ENCODE measurements around the gene ST6GALNAC4. TPM values are rescaled to one million over a fixed set of nuclear protein-coding genes. Genes with fewer than 3 reads are reported as not detected.

Gene ST6GALNAC4
- total and polyA plus RNA-seq, 9 of the 15 experiments (the other 6 are each of a cell fraction or from before 2014, with no cell fraction given) = 2.6 to 43.1 (median 15.4) TPM

DNA sequence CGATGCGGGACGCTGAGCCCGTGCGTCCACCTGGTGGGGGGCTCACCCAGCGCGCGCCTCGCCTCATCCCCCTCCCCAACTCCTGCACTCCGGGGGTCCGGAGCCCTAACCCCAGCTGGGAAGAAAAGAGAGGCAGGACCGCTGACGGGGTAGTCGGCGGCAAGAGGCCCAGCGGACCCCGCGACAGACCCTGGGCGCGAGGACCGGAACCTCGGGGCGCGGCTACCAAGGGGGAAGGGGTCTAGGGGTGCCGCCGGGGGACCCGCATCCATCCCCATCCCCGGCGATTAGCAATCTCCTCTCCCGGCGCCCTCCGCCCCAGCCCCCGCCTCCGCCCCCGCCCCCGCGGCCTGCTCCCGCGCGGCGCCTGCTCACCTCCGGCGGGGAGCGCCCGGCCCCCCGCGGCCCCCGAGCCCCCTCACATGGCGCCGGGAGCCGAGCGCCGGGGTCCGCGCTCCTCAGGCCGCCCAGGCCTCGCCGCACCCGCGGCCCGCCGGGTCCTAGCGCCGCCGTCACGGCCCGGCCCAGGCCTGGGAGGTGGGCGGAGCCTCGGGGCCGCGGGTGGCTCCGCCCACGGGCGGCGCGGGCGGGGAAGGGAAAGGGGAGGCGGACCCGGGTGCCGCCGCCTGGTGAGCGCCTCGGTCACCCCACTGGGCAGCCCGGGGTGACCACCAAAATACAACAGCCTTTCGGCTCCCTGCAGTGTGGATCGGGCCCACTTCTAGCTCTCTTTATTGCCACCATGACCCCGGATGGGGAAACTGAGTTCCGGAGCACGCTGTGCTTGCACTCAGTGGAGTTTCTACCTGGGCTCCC is 17.5 kb downstream of the ST6GALNAC4 start, which contains the start of gene ST6GALNAC6 (continued):
- TF ChIP-seq PHF8 (IDR thresholded peaks at IDR 0.05; ENCODE audit: borderline replicate concordance, low read length) = peak; percentile 55; the same call in 1 of the 2 replicates

DNA sequence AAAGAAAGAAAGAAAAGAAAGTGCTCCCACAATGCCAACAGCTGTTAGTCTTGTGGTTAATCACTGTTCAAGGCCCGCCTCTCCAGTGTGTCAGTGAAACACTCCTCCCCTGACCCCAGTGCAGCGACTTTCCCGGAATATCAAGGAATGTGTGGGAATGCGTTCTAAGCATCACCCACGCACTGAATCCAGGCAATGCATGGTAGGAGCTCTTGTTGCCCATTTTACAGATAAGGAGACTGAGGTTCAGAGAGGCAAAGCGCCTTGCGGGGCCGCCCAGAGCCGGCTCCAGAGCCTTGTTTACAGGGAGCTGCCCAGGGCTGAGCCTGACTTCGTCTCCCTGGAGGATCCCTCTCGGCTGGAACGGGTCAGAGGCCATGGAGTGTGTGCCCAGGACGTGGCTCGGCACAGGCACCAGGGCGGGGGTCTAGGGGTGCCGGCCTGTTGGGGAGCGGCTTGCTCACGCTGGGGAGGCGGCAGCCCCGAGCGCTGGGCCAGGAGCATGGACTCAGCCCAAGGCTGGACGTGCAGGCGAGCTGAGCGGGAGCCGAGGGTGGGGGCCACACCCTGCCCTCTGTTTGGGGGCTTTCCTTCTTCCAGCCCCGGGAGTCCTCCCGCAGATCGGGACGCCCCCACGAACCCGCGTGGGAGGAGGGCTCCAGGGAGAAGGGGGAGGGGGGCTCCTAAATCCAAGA is 18.3 kb downstream of the ST6GALNAC4 start:
- 6% methylated on average over 32 of the region's 32 CpGs for WGBS (ENCODE audit: insufficient coverage, low coverage, missing lambda C conversion rate)
- Histone ChIP-seq H3K36me3 (ENCODE audit: control insufficient read depth, insufficient read depth, low read length) (peaks cover 35% of the 10 kb centered on the region), H3K27ac (ENCODE audit: extremely low read depth, low read depth, low read length) (peak overlapping the region; percentile 81), H3K4me1 (replicated peaks in 1 of 2; ENCODE audit: control insufficient read depth in 2 of 2, insufficient read depth in 2 of 2, low read length in 2 of 2) (peaks cover 13 to 51% of the 10 kb centered on the region in 2 experiments), H3K4me3 (peak overlapping the region; percentile 93), H3K9ac (ENCODE audit: insufficient read depth in 1 of 2, low read depth in 2 of 2, low read length in 2 of 2) (peak overlapping the region; percentile 74 to 95), H3K4me2 (ENCODE audit: insufficient read depth, low read length) (peak overlapping the region; percentile 82), H2AFZ (ENCODE audit: low read depth, low read length) (peak overlapping the region; percentile 16), H3K9me1 (ENCODE audit: control insufficient read depth, insufficient read depth, low read length) (no peaks in the 10 kb centered on the region), H3K27me3 (ENCODE audit: control insufficient read depth in 2 of 2, insufficient read depth in 2 of 2, low read length in 2 of 2) (no peaks in the 10 kb centered on the region), H4K20me1 (replicated peaks; ENCODE audit: control insufficient read depth, insufficient read depth, low read length) (no peaks in the 10 kb centered on the region; the same call in 1 of the 2 replicates), H3K9me3 (replicated peaks; ENCODE audit: control insufficient read depth, insufficient read depth, low read depth, low read length) (no peaks in the 10 kb centered on the region), H3K79me2 (ENCODE audit: control insufficient read depth, insufficient read depth, low read length) (peaks cover 27% of the 10 kb centered on the region)
- ATAC-seq = peak; percentile 74
- DNase-seq (ENCODE audit: extremely low read depth in 1 of 4, low spot score in 3 of 4) = peak; percentile 60 to 75 (median 69)
- intact Hi-C loops (cut with micrococcal nuclease) = no loop called here
- no TSS peak for BruUV-seq (replicated peaks)
- in situ Hi-C loops (cut with MboI) = no loop called here
- POLR2A ChIA-PET = interaction anchor here (0.6 to 2.9 kb wide), 8 partner anchors 9 to 290 kb away, joined by 3 to 12 read pairs (median 4); partner anchors contain the start of gene ST6GALNAC4
- peak; percentile 67 for FAIRE-seq
- CTCF ChIA-PET (ENCODE audit: low intra/inter-chr PET ratio) = no interaction called here
- TF ChIP-seq HDAC1 (IDR thresholded peaks at IDR 0.05) (peak in 1 of 2 experiments; percentile 81; a peak in 2 of 4 replicates), MED1 (CRISPR knock-in tag; IDR thresholded peaks at IDR 0.05; ENCODE audit: borderline replicate concordance) (no peak), LEF1 (IDR thresholded peaks at IDR 0.05) (no peak), NFYB (IDR thresholded peaks at IDR 0.05; ENCODE audit: extremely low read depth, insufficient read length) (no peak), FOXM1 (IDR thresholded peaks at IDR 0.05; ENCODE audit: low read depth) (0 out of 2 replicates have a peak, but pooled peaks have one; percentile 18), FOXM1 (CRISPR knock-in tag; IDR thresholded peaks at IDR 0.05; ENCODE audit: low read depth) (no peak), MCM7 (IDR thresholded peaks at IDR 0.05) (no peak), NR1H2 (CRISPR knock-in tag; IDR thresholded peaks at IDR 0.05) (no peak), PTRF (tag; IDR thresholded peaks at IDR 0.05) (no peak), NCOA6 (IDR thresholded peaks at IDR 0.05) (no peak), KHSRP (IDR thresholded peaks at IDR 0.05) (no peak), RCOR1 (IDR thresholded peaks at IDR 0.05; ENCODE audit: borderline replicate concordance in 1 of 2, low read depth in 2 of 2, low read length in 2 of 2) (peak in 1 of 2 experiments; percentile 59; a peak in 1 of 4 replicates)
- TF ChIP-seq, protein P1, sequence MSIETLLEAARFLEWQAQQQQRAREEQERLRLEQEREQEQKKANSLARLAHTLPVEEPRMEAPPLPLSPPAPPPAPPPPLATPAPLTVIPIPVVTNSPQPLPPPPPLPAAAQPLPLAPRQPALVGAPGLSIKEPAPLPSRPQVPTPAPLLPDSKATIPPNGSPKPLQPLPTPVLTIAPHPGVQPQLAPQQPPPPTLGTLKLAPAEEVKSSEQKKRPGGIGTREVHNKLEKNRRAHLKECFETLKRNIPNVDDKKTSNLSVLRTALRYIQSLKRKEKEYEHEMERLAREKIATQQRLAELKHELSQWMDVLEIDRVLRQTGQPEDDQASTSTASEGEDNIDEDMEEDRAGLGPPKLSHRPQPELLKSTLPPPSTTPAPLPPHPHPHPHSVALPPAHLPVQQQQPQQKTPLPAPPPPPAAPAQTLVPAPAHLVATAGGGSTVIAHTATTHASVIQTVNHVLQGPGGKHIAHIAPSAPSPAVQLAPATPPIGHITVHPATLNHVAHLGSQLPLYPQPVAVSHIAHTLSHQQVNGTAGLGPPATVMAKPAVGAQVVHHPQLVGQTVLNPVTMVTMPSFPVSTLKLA (conservative IDR thresholded peaks at IDR 0.05) = peak; percentile 52 to 55; a peak in 2 of 4 replicates
- TF ChIP-seq, protein P2, sequence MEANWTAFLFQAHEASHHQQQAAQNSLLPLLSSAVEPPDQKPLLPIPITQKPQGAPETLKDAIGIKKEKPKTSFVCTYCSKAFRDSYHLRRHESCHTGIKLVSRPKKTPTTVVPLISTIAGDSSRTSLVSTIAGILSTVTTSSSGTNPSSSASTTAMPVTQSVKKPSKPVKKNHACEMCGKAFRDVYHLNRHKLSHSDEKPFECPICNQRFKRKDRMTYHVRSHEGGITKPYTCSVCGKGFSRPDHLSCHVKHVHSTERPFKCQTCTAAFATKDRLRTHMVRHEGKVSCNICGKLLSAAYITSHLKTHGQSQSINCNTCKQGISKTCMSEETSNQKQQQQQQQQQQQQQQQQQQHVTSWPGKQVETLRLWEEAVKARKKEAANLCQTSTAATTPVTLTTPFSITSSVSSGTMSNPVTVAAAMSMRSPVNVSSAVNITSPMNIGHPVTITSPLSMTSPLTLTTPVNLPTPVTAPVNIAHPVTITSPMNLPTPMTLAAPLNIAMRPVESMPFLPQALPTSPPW (CRISPR knock-in tag; IDR thresholded peaks at IDR 0.05) = no peak
